RWPE1 (cell line): ENCODE measurements around the gene SORCS1.
"Not testable (repeated sequence)": the region's sequence is repeated elsewhere in the genome, so short reads cannot be mapped to it uniquely, and the experiment has no call there.

Source experiments
- CTCF ChIA-PET: fragments of 350-600 bp; sonication (Branson Sonifier 250); formaldehyde crosslinking; extraction: SDS; loops from one replicate; lab custom pipeline; 2021; lab: Yijun Ruan, JAX
- POLR2A ChIA-PET: fragments of 400-600 bp; formaldehyde crosslinking; extraction: SDS; loops from one replicate; lab custom pipeline; 2020; ENCODE audit warnings: antibody characterized with exemption; ENCODE audit not compliant: low non-redundant PET; lab: Yijun Ruan, JAX
- DNase-seq: peaks from one replicate; pipeline ENCODE4 v3.0.0; 2012; ENCODE audit warnings: low spot score
- H3K27ac ChIP-seq: fragments of 450-650 bp; 2 replicates; pipeline ENCODE4 v1.5.1; 2017
- TF ChIP-seq, protein P1 (sequence below): fragments of 450-650 bp; conservative IDR thresholded peaks from 2 replicates; pipeline ENCODE4 v1.5.1; 2017; ENCODE audit warnings: low read depth, mild to moderate bottlenecking

SORCS1 gene

DNA sequence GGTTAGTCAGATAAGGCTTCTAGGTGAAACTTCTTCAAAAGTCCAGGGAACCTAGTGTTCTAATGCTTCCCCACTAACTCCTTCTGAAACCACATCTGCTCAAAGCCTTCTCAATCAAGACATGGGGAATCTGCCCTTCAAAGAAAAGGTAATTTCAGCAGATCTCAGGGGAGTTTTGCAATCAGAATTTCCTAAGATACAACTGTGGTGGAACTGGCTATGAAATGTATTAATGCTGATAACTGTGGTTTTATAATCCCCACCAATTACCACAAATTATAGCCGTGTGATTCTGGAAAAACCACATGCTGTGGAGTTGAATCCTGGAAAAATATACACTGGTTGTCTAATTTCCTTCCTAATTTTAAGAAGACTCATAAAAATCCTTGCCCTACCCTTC, 233.8 kb downstream of the SORCS1 start:
- POLR2A ChIA-PET: no interaction called here
- DNase-seq: no peak
- CTCF ChIA-PET: interaction anchor here (0.6 kb wide), 1 partner anchor 51 kb away, joined by 3 read pairs; no protein-coding TSS in a partner anchor
- H3K27ac ChIP-seq: no peak overlapping the region
- TF ChIP-seq, protein P1, sequence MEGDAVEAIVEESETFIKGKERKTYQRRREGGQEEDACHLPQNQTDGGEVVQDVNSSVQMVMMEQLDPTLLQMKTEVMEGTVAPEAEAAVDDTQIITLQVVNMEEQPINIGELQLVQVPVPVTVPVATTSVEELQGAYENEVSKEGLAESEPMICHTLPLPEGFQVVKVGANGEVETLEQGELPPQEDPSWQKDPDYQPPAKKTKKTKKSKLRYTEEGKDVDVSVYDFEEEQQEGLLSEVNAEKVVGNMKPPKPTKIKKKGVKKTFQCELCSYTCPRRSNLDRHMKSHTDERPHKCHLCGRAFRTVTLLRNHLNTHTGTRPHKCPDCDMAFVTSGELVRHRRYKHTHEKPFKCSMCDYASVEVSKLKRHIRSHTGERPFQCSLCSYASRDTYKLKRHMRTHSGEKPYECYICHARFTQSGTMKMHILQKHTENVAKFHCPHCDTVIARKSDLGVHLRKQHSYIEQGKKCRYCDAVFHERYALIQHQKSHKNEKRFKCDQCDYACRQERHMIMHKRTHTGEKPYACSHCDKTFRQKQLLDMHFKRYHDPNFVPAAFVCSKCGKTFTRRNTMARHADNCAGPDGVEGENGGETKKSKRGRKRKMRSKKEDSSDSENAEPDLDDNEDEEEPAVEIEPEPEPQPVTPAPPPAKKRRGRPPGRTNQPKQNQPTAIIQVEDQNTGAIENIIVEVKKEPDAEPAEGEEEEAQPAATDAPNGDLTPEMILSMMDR: no peak

DNA sequence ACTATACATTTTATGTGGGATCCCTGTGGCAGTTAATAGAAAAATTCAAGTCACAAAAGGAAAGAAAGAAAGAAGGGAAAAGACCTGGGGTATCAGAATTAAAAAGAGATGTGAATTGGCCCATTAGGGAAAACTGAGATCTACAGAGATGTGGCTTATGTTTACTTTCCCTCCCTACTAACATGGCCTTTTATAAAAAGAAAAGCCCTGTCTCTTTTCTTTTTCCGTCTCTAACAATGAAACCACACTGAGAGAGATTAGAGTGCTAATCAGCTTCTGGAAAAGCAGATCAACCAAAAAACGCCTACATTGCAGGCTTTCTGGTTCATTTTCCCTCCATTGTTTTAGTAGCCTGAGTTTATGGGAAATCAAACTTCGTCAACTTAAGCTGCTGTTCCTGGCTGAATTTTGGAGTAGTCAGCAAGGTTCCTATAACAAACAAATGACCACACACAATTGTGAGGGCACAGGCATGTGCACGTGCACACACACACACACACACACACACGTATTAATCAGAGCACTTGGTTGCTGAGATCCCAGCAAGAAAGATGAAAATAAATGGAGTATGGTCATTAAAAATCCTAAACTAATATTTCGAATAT, 235.1 kb downstream of the SORCS1 start:
- TF ChIP-seq, protein P1: no peak
- no peak overlapping the region for H3K27ac ChIP-seq
- CTCF ChIA-PET: no interaction called here
- no peak for DNase-seq
- POLR2A ChIA-PET: no interaction called here

DNA sequence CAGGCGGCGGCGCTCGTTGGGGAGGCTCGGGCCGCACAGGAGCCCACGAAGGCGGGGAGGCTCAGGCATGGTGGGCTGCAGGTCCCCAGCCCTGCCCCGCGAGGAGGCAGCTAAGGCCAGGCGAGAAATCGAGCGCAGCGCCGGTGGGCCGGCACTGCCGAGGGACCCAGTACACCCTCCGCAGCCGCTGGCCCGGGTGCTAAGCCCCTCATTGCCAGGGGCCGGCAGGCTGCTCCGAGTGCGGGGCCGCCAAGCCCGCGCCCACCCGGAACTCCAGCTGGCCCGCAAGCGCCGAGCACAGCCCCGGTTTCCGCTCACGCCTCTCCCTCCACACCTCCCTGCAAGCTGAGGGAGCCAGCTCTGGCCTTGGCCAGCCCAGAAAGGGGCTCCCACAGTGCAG, 236.4 kb downstream of the SORCS1 start:
- H3K27ac ChIP-seq, DNase-seq, POLR2A ChIA-PET, CTCF ChIA-PET: not testable (repeated sequence)

DNA sequence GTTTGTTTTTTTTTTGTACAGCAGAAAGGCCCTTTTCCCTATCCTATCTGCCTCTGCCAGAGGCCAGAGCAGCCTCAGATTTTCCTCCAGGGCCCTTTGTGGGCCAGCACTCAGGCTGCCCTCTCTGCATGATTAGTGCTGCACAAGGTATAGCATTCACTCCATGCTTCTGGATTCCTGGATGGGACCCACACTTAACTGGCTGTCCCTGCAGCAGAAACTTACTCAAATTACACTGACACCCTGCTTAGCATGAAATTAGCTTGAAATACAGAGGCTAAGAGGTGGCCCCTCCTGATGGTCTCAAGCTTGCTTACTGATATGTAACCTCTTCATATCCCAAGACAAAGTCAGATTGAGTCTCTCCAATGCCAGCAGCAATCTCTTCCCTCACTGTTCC, 239.3 kb downstream of the SORCS1 start:
- CTCF ChIA-PET: no interaction called here
- POLR2A ChIA-PET: no interaction called here
- TF ChIP-seq, protein P1: no peak

DNA sequence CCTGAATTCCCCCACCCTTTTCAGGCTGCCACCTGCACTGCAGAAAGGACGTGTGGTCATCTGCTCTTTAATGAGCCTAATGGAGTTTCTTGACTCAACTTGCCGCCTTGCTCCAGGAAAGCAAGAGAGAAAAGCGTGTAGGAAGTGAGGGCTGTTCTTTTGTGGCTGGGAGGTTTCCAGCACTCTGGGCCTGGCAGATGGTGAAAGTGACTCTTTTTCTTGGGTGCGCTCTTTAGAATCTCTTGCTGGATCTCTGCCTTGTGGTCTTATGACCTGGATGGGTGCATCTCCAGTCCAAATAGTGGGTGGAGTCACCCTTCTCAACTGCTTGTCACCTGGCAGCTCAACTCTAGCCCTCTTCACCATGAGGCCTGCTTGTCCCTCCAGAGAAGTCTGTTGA, 244.0 kb downstream of the SORCS1 start:
- TF ChIP-seq, protein P1: no peak
- POLR2A ChIA-PET: no interaction called here
- no peak overlapping the region for H3K27ac ChIP-seq
- no peak for DNase-seq
- CTCF ChIA-PET: interaction anchor here (0.6 to 0.8 kb wide), 2 partner anchors 175 to 309 kb away, joined by 3 read pairs; no protein-coding TSS in a partner anchor

More for the DNA sequence above, 239.3 kb downstream of the SORCS1 start:
- no peak overlapping the region for H3K27ac ChIP-seq
- no peak for DNase-seq

DNA sequence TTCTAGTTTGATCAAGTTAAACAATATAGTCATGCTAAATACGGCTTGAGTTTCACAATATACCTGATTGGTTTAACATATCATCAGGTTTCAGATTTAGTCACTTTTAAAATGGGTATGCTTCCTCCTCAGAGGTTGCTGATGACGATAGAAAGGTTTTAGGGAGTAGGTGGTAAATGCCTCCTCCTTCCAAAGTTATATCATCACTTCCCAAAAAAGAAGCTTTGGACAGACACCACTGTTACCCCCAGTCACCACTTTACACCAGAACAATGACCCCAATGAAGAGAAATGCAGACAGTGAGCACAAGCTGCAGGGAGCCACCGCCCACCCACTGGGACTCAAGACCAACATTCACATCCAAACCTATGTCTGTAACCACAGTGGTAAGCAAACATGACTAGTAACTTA, 244.6 kb downstream of the SORCS1 start:
- CTCF ChIA-PET: no interaction called here
- no peak overlapping the region for H3K27ac ChIP-seq
- POLR2A ChIA-PET: no interaction called here
- TF ChIP-seq, protein P1: no peak
- no peak for DNase-seq

DNA sequence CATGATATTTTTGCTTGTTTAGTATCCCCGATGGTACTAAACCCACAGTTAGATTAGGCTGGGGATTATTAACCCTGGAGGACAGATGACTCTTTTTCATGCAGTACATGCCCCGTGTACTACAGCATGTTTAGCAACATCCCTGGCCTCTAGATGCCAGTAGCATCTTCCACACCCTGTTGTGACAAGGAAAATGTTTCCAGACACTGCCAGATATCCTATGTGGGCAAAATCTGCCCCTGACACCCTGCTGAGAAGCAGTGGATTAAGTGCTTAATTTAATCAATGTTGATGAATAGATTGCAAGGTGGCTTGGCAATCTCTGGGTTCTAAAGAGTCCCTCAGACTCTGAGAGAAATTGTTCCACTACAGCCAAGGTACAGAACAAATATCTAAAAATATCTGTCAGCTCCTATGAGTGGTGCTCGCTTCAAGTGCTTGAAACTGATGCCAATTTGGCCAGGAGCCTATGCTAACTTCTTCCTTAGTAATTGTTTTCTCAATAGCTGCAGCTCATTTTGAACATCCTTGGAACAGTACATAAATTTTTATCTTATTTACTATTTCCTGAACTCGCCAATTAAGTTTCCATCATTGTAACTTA, 247.0 kb downstream of the SORCS1 start:
- ChIA-PET CTCF (no interaction called here), POLR2A (no interaction called here)
- no peak overlapping the region for H3K27ac ChIP-seq
- TF ChIP-seq, protein P1: no peak
- DNase-seq: no peak
